Endothelial cell of umbilical vein (primary cell): ENCODE measurements around the gene CCSER2. TPM values are rescaled to one million over a fixed set of nuclear protein-coding genes. Genes with fewer than 3 reads are reported as not detected.

ENCODE experiments used
- BruUV-seq: library from RNA; stranded (reverse); fragments of 400-500 nt; replicated peaks from 2 replicates; lab custom pipeline; 2021; lab: Mats Ljungman, UMichigan
- CTCF ChIA-PET: fragments of 300-600, 350-600 bp; sonication (Branson Sonifier 250); formaldehyde crosslinking; loops from one replicate; lab custom pipeline; 2021; ENCODE audit warnings: antibody characterized with exemption, inconsistent platforms; lab: Charles Lee
- POLR2A ChIA-PET: fragments of 300-600, 350-600 bp; sonication (Branson Sonifier 250); formaldehyde crosslinking; loops from one replicate; lab custom pipeline; 2021; ENCODE audit warnings: antibody characterized with exemption, inconsistent platforms; lab: Charles Lee
- DNase-seq: peaks from one replicate; pipeline ENCODE4 v3.0.0-alpha.2; 2011; ENCODE audit warnings: low read depth, low spot score
- FAIRE-seq: peaks from 2 replicates; lab custom pipeline; 2011; peaks lifted over from hg19 to GRCh38; lab: Jason Lieb, UNC
- H2AFZ ChIP-seq: 2 replicates; pipeline ENCODE4 v1.6.0; 2012; ENCODE audit warnings: low read depth, low read length, control low read depth, inconsistent platforms
- H3K27ac ChIP-seq: 2 replicates; pipeline ENCODE4 v1.5.1; 2011; ENCODE audit warnings: low read depth, mild to moderate bottlenecking, control low read depth, low read length, moderate library complexity; ENCODE audit not compliant: insufficient read depth
- H3K27me3 ChIP-seq, 2 experiments: 2 replicates each; pipeline versions ENCODE4 v1.6.0 to v1.6.1; 2011; ENCODE audit warnings: low read length in 2 of 2, mixed read lengths in 1 of 2; ENCODE audit not compliant: control insufficient read depth in 2 of 2, insufficient read depth in 2 of 2
- H3K36me3 ChIP-seq, 2 experiments: 2 replicates in 1 of 2; 3 replicates in 1 of 2; pipeline ENCODE4 v1.5.1; 2011; ENCODE audit warnings: low read length in 2 of 2, mild to moderate bottlenecking in 1 of 2, moderate library complexity in 1 of 2; ENCODE audit not compliant: control insufficient read depth in 2 of 2, insufficient read depth in 2 of 2; ENCODE audit errors: extremely low read depth in 1 of 2
- H3K4me1 ChIP-seq: 3 replicates; pipeline ENCODE4 v1.5.1; 2011; ENCODE audit warnings: mild to moderate bottlenecking, low read length; ENCODE audit not compliant: control insufficient read depth, insufficient read depth; ENCODE audit errors: extremely low read depth
- H3K4me2 ChIP-seq: 2 replicates; pipeline ENCODE4 v1.6.1; 2011; ENCODE audit warnings: low read length, control low read depth, mixed read lengths; ENCODE audit not compliant: insufficient read depth
- H3K4me3 ChIP-seq, 3 experiments: fragments of 200-600 bp in 1 of 3; sonication (generic), shearing (Covaris generic) in 1 of 3; replicated peaks in 1 of 3; 2 replicates each; pipeline ENCODE4 v1.5.1; 2011 to 2016; ENCODE audit warnings: control low read depth in 3 of 3, low read length in 3 of 3, mild to moderate bottlenecking in 2 of 3, inconsistent platforms in 1 of 3, low read depth in 1 of 3, moderate library complexity in 1 of 3; ENCODE audit not compliant: insufficient read depth in 1 of 3
- H3K79me2 ChIP-seq: 2 replicates; pipeline ENCODE4 v1.6.0; 2012; ENCODE audit warnings: low read length, inconsistent platforms; ENCODE audit not compliant: control insufficient read depth, insufficient read depth
- H3K9ac ChIP-seq: replicated peaks from 2 replicates; pipeline ENCODE3; 2011; ENCODE audit warnings: low read length, control low read depth; ENCODE audit not compliant: insufficient read depth; ENCODE audit errors: extremely low read depth
- H3K9me1 ChIP-seq: replicated peaks from 3 replicates; pipeline ENCODE4 v1.6.0; 2011; ENCODE audit warnings: mild to moderate bottlenecking, low read length; ENCODE audit not compliant: control insufficient read depth, insufficient read depth; ENCODE audit errors: extremely low read depth
- H3K9me3 ChIP-seq: replicated peaks from 2 replicates; pipeline ENCODE4 v1.5.1; 2012; ENCODE audit warnings: low read length, inconsistent platforms; ENCODE audit not compliant: control insufficient read depth, insufficient read depth
- H4K20me1 ChIP-seq: replicated peaks from 2 replicates; pipeline ENCODE3; 2011; ENCODE audit warnings: mild to moderate bottlenecking, low read length; ENCODE audit not compliant: control insufficient read depth, insufficient read depth; ENCODE audit errors: extremely low read depth
- EZH2 ChIP-seq: IDR thresholded peaks from 2 replicates; pipeline ENCODE4 v1.6.1; 2012; ENCODE audit warnings: borderline replicate concordance, low read depth, mild to moderate bottlenecking, moderate library complexity, low read length, inconsistent platforms; ENCODE audit not compliant: severe bottlenecking
- FOS ChIP-seq: IDR thresholded peaks from 2 replicates; pipeline ENCODE4 v1.6.1; 2011; ENCODE audit warnings: mild to moderate bottlenecking, low read length, moderate library complexity, borderline replicate concordance; ENCODE audit not compliant: insufficient read depth
- GATA2 ChIP-seq: IDR thresholded peaks from 2 replicates; pipeline ENCODE4 v1.7.0; 2011; ENCODE audit warnings: low read depth, mild to moderate bottlenecking, moderate library complexity, mixed read lengths, low read length; ENCODE audit not compliant: insufficient read length, insufficient read depth
- JUN ChIP-seq: IDR thresholded peaks from 2 replicates; pipeline ENCODE4 v1.6.1; 2011; ENCODE audit warnings: borderline replicate concordance, low read depth; ENCODE audit not compliant: insufficient read length, insufficient read depth
- MYC ChIP-seq: IDR thresholded peaks from one replicate; pipeline ENCODE4 v1.6.1; 2011; ENCODE audit warnings: mild to moderate bottlenecking, low read depth, low read length
- POLR2A ChIP-seq: IDR thresholded peaks from 2 replicates; pipeline ENCODE4 v1.6.1; 2012; ENCODE audit warnings: low read depth, mild to moderate bottlenecking, control low read depth, low read length
- POLR2AphosphoS5 ChIP-seq: IDR thresholded peaks from 2 replicates; pipeline ENCODE4 v1.6.1; 2012; ENCODE audit warnings: low read depth, mild to moderate bottlenecking, control low read depth, low read length, moderate library complexity; ENCODE audit not compliant: insufficient read depth
- dilution Hi-C: fragments of 300-500 bp; cut with MboI; formaldehyde crosslinking; loops from one replicate; pipeline ENCODE4 v1.15.0; 2019; ENCODE audit warnings: low sequenced_read_pairs; ENCODE audit not compliant: extremely low pct_ligation_motif_present
- intact Hi-C: fragments of 100-400 bp; cut with micrococcal nuclease; formaldehyde crosslinking; loops from one replicate; pipeline ENCODE4 v1.10.0; 2022
- polyA plus RNA-seq, 4 experiments: library from polyadenylated mRNA; depleted of rRNA in 3 of 4; stranded (reverse) in 3 of 4; unstranded in 1 of 4; fragments of >200 nt; gene quantifications; 2 replicates each; pipeline versions ENCODE4 v1.2.1 to v1.2.3, GENCODE V29; 2011 to 2012; ENCODE audit warnings: missing spikeins in 1 of 4
- total RNA-seq: library from RNA; stranded (reverse); gene quantifications from 2 replicates; pipeline ENCODE4 v1.2.3, GENCODE V29; 2021
- TF ChIP-seq, protein P1 (sequence below): IDR thresholded peaks from 2 replicates; pipeline ENCODE4 v1.6.1; 2011; ENCODE audit not compliant: insufficient read depth, insufficient read length
- TF ChIP-seq, protein P2 (sequence below), 2 donors: IDR thresholded peaks; 1 replicate in 1 of 2; 2 replicates in 1 of 2; pipeline ENCODE4 v1.5.1; 2011; ENCODE audit warnings: low read length in 2 of 2, mild to moderate bottlenecking in 2 of 2, moderate library complexity in 2 of 2, control low read depth in 1 of 2, inconsistent platforms in 1 of 2, low read depth in 1 of 2; ENCODE audit not compliant: insufficient read depth in 1 of 2; ENCODE audit errors: extremely low read depth in 1 of 2

The CCSER2 gene
- total and polyA plus RNA-seq, 2 donors (not counting 3 experiments of a cell fraction or from before 2014, with no cell fraction given): 14.5 to 49.3 TPM

DNA sequence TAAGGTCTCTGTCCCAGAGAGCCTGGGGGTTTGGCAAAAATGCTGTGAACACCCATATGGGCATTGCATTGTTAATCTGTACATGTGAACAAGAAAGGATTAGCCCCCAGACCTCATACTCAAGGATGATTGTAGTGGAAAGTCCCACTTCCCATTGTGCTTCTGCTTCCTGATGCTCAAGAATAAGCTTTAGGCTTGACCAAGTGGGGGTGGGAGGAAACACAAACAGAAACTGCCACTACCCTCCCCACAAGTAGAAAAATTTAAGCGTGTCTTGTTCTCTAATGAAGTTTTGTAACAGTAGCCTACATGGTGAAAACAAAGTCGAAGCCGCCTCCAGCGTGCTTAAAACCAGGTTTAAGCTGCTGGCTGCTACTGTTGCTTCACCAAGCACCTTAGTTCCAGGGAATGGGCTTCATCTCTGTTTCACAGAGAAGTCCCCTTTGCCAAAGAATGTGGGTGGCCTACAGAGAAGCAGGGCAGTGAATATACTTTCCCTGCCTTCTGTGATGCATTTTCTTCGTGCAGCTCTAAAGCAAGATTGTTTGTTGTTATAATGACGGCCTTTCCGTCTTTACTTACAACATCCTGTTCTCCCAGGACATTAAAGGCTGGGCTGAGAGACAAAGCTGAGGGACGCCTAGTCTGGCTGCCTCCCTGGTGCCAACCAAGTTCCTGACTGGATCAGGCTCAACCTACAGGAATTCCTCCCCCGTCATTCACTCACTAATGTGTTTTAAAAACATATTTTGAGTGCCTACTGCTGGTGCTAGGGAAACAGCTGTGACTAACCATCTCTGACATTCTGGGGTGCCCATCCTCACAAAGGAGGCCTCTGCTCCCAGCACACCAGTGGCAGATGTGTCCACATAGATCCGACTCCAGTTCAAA, 32.1 kb upstream of the CCSER2 start:
- Histone ChIP-seq H3K4me2 (peak overlapping the region; percentile 21), H3K4me1 (peaks cover 14% of the 10 kb centered on the region), H3K36me3 (no peaks in the 10 kb centered on the region), H3K4me3 (no peak overlapping the region), H3K9me1 (no peaks in the 10 kb centered on the region), H4K20me1 (no peaks in the 10 kb centered on the region), H3K79me2 (no peaks in the 10 kb centered on the region), H2AFZ (no peak overlapping the region), H3K9ac (peak overlapping the region; percentile 77), H3K9me3 (no peaks in the 10 kb centered on the region), H3K27me3 (no peaks in the 10 kb centered on the region), H3K27ac (peak overlapping the region; percentile 95)
- BruUV-seq: no TSS peak
- FAIRE-seq (peak; percentile 98), DNase-seq (peak; percentile 93)
- ChIA-PET POLR2A (interaction anchor here (1.1 kb wide), 1 partner anchor 12 kb away, joined by 3 read pairs; no protein-coding TSS in a partner anchor), CTCF (interaction anchor here (0.9 to 1.9 kb wide), 9 partner anchors 13 to 241 kb away, joined by 3 to 20 read pairs (median 5); partner anchors contain the start of gene CCSER2)
- intact Hi-C loops: loop anchor here (1.0 kb wide), 4 partner anchors 13 to 32 kb away; partner anchors contain the start of gene CCSER2
- dilution Hi-C loops: no loop called here
- TF ChIP-seq POLR2A (peak; percentile 54), EZH2 (no peak), MYC (no peak), FOS (peak; percentile 74), POLR2AphosphoS5 (peak; percentile 73), GATA2 (peak; percentile 57), JUN (peak; percentile 87)
- TF ChIP-seq, protein P1, sequence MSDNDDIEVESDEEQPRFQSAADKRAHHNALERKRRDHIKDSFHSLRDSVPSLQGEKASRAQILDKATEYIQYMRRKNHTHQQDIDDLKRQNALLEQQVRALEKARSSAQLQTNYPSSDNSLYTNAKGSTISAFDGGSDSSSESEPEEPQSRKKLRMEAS: no peak
- TF ChIP-seq, protein P2, sequence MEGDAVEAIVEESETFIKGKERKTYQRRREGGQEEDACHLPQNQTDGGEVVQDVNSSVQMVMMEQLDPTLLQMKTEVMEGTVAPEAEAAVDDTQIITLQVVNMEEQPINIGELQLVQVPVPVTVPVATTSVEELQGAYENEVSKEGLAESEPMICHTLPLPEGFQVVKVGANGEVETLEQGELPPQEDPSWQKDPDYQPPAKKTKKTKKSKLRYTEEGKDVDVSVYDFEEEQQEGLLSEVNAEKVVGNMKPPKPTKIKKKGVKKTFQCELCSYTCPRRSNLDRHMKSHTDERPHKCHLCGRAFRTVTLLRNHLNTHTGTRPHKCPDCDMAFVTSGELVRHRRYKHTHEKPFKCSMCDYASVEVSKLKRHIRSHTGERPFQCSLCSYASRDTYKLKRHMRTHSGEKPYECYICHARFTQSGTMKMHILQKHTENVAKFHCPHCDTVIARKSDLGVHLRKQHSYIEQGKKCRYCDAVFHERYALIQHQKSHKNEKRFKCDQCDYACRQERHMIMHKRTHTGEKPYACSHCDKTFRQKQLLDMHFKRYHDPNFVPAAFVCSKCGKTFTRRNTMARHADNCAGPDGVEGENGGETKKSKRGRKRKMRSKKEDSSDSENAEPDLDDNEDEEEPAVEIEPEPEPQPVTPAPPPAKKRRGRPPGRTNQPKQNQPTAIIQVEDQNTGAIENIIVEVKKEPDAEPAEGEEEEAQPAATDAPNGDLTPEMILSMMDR (IDR thresholded peaks at IDR 0.05; ENCODE audit: extremely low read depth in 1 of 2, insufficient read depth in 1 of 2, low read depth in 1 of 2, low read length in 2 of 2): no peak
